ENCODE data around the gene MLXIPL. TPM values are rescaled to one million over a fixed set of nuclear protein-coding genes. Genes with fewer than 3 reads are reported as not detected.

The MLXIPL gene
- total and polyA plus RNA-seq, 2 experiments from 2014 or later: 21.7 to 46.7 TPM

- Histone ChIP-seq H3K4me3 (no peak overlapping the region), H3K4me1 (ENCODE audit: insufficient read depth) (no peaks in the 10 kb centered on the region), H3K27me3 (no peaks in the 10 kb centered on the region), H3K79me2 (no peaks in the 10 kb centered on the region), H2AFZ (no peak overlapping the region), H3K9me3 (ENCODE audit: low read depth) (no peaks in the 10 kb centered on the region), H3K36me3 (replicated peaks; ENCODE audit: insufficient read depth, low read depth) (no peaks in the 10 kb centered on the region), H4K20me1 (ENCODE audit: insufficient read depth, poor library complexity, severe bottlenecking) (no peaks in the 10 kb centered on the region), H3K4me2 (no peak overlapping the region), H3K9me2 (replicated peaks; ENCODE audit: insufficient read depth) (no peaks in the 10 kb centered on the region), H3K27ac (no peak overlapping the region)
- WGBS (ENCODE audit: low lambda C conversion rate, missing lambda C conversion rate): 92% methylated on average over 9 of the region's 9 CpGs
- DNase-seq (ENCODE audit: low spot score): no peak
- TF ChIP-seq EZH2 (IDR thresholded peaks at IDR 0.05; ENCODE audit: borderline replicate concordance) (no peak), EZH2phosphoT487 (IDR thresholded peaks at IDR 0.05; ENCODE audit: low read depth, severe bottlenecking, unreplicated experiment) (no peak), CTCF (IDR thresholded peaks at IDR 0.05; ENCODE audit: poor library complexity) (no peak)
These were observed 29.0 kb downstream of the MLXIPL start for GRCh38 chr7:73595358-73595757.

- TF ChIP-seq EZH2phosphoT487 (IDR thresholded peaks at IDR 0.05; ENCODE audit: low read depth, severe bottlenecking, unreplicated experiment) (no peak), CTCF (IDR thresholded peaks at IDR 0.05; ENCODE audit: poor library complexity) (no peak), EZH2 (IDR thresholded peaks at IDR 0.05; ENCODE audit: borderline replicate concordance) (no peak)
- H3K27ac ChIP-seq: no peak overlapping the region
- WGBS (ENCODE audit: low lambda C conversion rate, missing lambda C conversion rate): 87% methylated on average over 14 of the region's 14 CpGs
- H4K20me1 ChIP-seq (ENCODE audit: insufficient read depth, poor library complexity, severe bottlenecking): no peaks in the 10 kb centered on the region
- H3K4me1 ChIP-seq (ENCODE audit: insufficient read depth): no peaks in the 10 kb centered on the region
- no peaks in the 10 kb centered on the region for H3K79me2 ChIP-seq
- H3K9me2 ChIP-seq (replicated peaks; ENCODE audit: insufficient read depth): no peaks in the 10 kb centered on the region
- H3K9me3 ChIP-seq (ENCODE audit: low read depth): no peaks in the 10 kb centered on the region
- H2AFZ ChIP-seq: no peak overlapping the region
- DNase-seq (ENCODE audit: low spot score): no peak
- no peak overlapping the region for H3K4me3 ChIP-seq
- no peaks in the 10 kb centered on the region for H3K36me3 ChIP-seq (replicated peaks; ENCODE audit: insufficient read depth, low read depth)
- no peak overlapping the region for H3K4me2 ChIP-seq
- no peaks in the 10 kb centered on the region for H3K27me3 ChIP-seq
These were observed 30.9 kb downstream of the MLXIPL start for GRCh38 chr7:73593207-73594045.

GRCh38 chr7:73586911-73587310 lies 37.4 kb downstream of the MLXIPL start:
- no peaks in the 10 kb centered on the region for H4K20me1 ChIP-seq (ENCODE audit: insufficient read depth, poor library complexity, severe bottlenecking)
- H3K79me2 ChIP-seq: no peaks in the 10 kb centered on the region
- no peak for TF ChIP-seq EZH2 (IDR thresholded peaks at IDR 0.05; ENCODE audit: borderline replicate concordance)
- no peak for TF ChIP-seq CTCF (IDR thresholded peaks at IDR 0.05; ENCODE audit: poor library complexity)
- no peak for TF ChIP-seq EZH2phosphoT487 (IDR thresholded peaks at IDR 0.05; ENCODE audit: low read depth, severe bottlenecking, unreplicated experiment)
- no peaks in the 10 kb centered on the region for H3K36me3 ChIP-seq (replicated peaks; ENCODE audit: insufficient read depth, low read depth)
- H3K4me3 ChIP-seq: no peak overlapping the region
- no peak overlapping the region for H2AFZ ChIP-seq
- 97% methylated on average over 12 of the region's 12 CpGs for WGBS (ENCODE audit: low lambda C conversion rate, missing lambda C conversion rate)
- H3K9me3 ChIP-seq (ENCODE audit: low read depth): no peaks in the 10 kb centered on the region
- no peak overlapping the region for H3K27ac ChIP-seq
- H3K4me1 ChIP-seq (ENCODE audit: insufficient read depth): no peaks in the 10 kb centered on the region
- no peak overlapping the region for H3K4me2 ChIP-seq
- no peak for DNase-seq (ENCODE audit: low spot score)
- H3K27me3 ChIP-seq: no peaks in the 10 kb centered on the region
- H3K9me2 ChIP-seq (replicated peaks; ENCODE audit: insufficient read depth): no peaks in the 10 kb centered on the region
